ENCODE data around the gene ZDHHC20. TPM values are rescaled to one million over a fixed set of nuclear protein-coding genes. Genes with fewer than 3 reads are reported as not detected.

Gene ZDHHC20
- total and polyA plus RNA-seq, 10 of the 15 experiments (the other 5 are each of a cell fraction or from before 2014, with no cell fraction given), result 8.6 to 57.8 (median 41.7) TPM

GRCh38 chr13:21450936-21451335 lies 8.2 kb downstream of the ZDHHC20 start:
- DNase-seq (ENCODE audit: low read depth, low spot score), result no peak
- H3K36me3 ChIP-seq (ENCODE audit: control insufficient read depth in 2 of 2, insufficient read depth in 2 of 2, low read length in 1 of 2), result no peaks in the 10 kb centered on the region
- ChIA-PET POLR2A (no interaction called here), SMC1A (ENCODE audit: uncharacterized antibody, unreplicated experiment) (no interaction called here), RAD21 (ENCODE audit: unreplicated experiment) (no interaction called here), CTCF (no interaction called here)
- no peaks in the 10 kb centered on the region for H4K20me1 ChIP-seq (ENCODE audit: control insufficient read depth, insufficient read depth)
- ATAC-seq, result no peak
- H3K27me3 ChIP-seq (replicated peaks in 1 of 2; ENCODE audit: control insufficient read depth in 2 of 2, insufficient read depth in 2 of 2, low read length in 1 of 2), result no peaks in the 10 kb centered on the region
- H3K79me2 ChIP-seq (ENCODE audit: control insufficient read depth, insufficient read depth, low read length), result peaks cover 38% of the 10 kb centered on the region
- no peaks in the 10 kb centered on the region for H3K4me1 ChIP-seq (ENCODE audit: control insufficient read depth, insufficient read depth, low read length)
- no peak overlapping the region for H3K9ac ChIP-seq (ENCODE audit: control insufficient read depth, insufficient read depth, low read length)
- BruUV-seq (replicated peaks), result no TSS peak
- no peak for FAIRE-seq
- H2AFZ ChIP-seq (ENCODE audit: control insufficient read depth, low read depth, low read length), result no peak overlapping the region
- WGBS (ENCODE audit: insufficient coverage, insufficient replicate concordance, low lambda C conversion rate, missing lambda C conversion rate), result 81% methylated on average over 3 of the region's 3 CpGs
- in situ Hi-C loops (cut with MboI) (no loop called here), intact Hi-C loops (cut with micrococcal nuclease; ENCODE audit: unreplicated experiment) (no loop called here)
- H3K4me3 ChIP-seq, result no peak overlapping the region
- no peak overlapping the region for H3K4me2 ChIP-seq (ENCODE audit: control insufficient read depth, insufficient read depth)
- H3K27ac ChIP-seq (ENCODE audit: control insufficient read depth, insufficient read depth), result no peak overlapping the region
- peaks cover 6% of the 10 kb centered on the region; the same call in 2 of the 3 replicates for H3K9me3 ChIP-seq (replicated peaks; ENCODE audit: control insufficient read depth, insufficient read depth, low read length)
- TF ChIP-seq, protein P1, sequence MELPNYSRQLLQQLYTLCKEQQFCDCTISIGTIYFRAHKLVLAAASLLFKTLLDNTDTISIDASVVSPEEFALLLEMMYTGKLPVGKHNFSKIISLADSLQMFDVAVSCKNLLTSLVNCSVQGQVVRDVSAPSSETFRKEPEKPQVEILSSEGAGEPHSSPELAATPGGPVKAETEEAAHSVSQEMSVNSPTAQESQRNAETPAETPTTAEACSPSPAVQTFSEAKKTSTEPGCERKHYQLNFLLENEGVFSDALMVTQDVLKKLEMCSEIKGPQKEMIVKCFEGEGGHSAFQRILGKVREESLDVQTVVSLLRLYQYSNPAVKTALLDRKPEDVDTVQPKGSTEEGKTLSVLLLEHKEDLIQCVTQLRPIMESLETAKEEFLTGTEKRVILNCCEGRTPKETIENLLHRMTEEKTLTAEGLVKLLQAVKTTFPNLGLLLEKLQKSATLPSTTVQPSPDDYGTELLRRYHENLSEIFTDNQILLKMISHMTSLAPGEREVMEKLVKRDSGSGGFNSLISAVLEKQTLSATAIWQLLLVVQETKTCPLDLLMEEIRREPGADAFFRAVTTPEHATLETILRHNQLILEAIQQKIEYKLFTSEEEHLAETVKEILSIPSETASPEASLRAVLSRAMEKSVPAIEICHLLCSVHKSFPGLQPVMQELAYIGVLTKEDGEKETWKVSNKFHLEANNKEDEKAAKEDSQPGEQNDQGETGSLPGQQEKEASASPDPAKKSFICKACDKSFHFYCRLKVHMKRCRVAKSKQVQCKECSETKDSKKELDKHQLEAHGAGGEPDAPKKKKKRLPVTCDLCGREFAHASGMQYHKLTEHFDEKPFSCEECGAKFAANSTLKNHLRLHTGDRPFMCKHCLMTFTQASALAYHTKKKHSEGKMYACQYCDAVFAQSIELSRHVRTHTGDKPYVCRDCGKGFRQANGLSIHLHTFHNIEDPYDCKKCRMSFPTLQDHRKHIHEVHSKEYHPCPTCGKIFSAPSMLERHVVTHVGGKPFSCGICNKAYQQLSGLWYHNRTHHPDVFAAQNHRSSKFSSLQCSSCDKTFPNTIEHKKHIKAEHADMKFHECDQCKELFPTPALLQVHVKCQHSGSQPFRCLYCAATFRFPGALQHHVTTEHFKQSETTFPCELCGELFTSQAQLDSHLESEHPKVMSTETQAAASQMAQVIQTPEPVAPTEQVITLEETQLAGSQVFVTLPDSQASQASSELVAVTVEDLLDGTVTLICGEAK (IDR thresholded peaks at IDR 0.05; ENCODE audit: borderline replicate concordance), result no peak
- TF ChIP-seq, protein P2, sequence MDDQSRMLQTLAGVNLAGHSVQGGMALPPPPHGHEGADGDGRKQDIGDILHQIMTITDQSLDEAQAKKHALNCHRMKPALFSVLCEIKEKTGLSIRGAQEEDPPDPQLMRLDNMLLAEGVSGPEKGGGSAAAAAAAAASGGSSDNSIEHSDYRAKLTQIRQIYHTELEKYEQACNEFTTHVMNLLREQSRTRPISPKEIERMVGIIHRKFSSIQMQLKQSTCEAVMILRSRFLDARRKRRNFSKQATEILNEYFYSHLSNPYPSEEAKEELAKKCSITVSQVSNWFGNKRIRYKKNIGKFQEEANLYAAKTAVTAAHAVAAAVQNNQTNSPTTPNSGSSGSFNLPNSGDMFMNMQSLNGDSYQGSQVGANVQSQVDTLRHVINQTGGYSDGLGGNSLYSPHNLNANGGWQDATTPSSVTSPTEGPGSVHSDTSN (IDR thresholded peaks at IDR 0.05; ENCODE audit: insufficient replicate concordance, low read depth, low read length), result no peak
- TF ChIP-seq ETV6 (conservative IDR thresholded peaks at IDR 0.05 in 1 of 2, IDR thresholded peaks at IDR 0.05 in 1 of 2; ENCODE audit: borderline replicate concordance in 1 of 2, low read depth in 1 of 2), result no peak
- no peak for TF ChIP-seq SUZ12 (IDR thresholded peaks at IDR 0.05; ENCODE audit: unreplicated experiment)
- TF ChIP-seq POLR2AphosphoS2 (IDR thresholded peaks at IDR 0.05; ENCODE audit: low read depth, low read length), result no peak
- TF ChIP-seq CEBPB (IDR thresholded peaks at IDR 0.05; ENCODE audit: borderline replicate concordance in 1 of 2, low read depth in 2 of 2, low read length in 2 of 2), result no peak
- TF ChIP-seq, protein P3, sequence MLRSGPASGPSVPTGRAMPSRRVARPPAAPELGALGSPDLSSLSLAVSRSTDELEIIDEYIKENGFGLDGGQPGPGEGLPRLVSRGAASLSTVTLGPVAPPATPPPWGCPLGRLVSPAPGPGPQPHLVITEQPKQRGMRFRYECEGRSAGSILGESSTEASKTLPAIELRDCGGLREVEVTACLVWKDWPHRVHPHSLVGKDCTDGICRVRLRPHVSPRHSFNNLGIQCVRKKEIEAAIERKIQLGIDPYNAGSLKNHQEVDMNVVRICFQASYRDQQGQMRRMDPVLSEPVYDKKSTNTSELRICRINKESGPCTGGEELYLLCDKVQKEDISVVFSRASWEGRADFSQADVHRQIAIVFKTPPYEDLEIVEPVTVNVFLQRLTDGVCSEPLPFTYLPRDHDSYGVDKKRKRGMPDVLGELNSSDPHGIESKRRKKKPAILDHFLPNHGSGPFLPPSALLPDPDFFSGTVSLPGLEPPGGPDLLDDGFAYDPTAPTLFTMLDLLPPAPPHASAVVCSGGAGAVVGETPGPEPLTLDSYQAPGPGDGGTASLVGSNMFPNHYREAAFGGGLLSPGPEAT (IDR thresholded peaks at IDR 0.05; ENCODE audit: low read depth), result no peak
- TF ChIP-seq ZNF622 (IDR thresholded peaks at IDR 0.05), result no peak
- TF ChIP-seq HCFC1 (IDR thresholded peaks at IDR 0.05; ENCODE audit: low read length), result no peak
- TF ChIP-seq MLLT1 (IDR thresholded peaks at IDR 0.05), result no peak
- TF ChIP-seq, protein P4, sequence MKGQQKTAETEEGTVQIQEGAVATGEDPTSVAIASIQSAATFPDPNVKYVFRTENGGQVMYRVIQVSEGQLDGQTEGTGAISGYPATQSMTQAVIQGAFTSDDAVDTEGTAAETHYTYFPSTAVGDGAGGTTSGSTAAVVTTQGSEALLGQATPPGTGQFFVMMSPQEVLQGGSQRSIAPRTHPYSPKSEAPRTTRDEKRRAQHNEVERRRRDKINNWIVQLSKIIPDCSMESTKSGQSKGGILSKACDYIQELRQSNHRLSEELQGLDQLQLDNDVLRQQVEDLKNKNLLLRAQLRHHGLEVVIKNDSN (IDR thresholded peaks at IDR 0.05; ENCODE audit: borderline replicate concordance, extremely low read length, insufficient read depth, low read depth, low read length), result no peak
